ENCODE measurements around the gene RAVER1. TPM values are rescaled to one million over a fixed set of nuclear protein-coding genes. Genes with fewer than 3 reads are reported as not detected.

The RAVER1 gene
- total and polyA plus RNA-seq, 9 of the 15 experiments (the other 6 are each of a cell fraction or from before 2014, with no cell fraction given): 0.06 to 113 (median 7.0) TPM

GRCh38 chr19:10294368-10294697 lies 39.0 kb downstream of the RAVER1 start:
- peak overlapping the region in 1 of 2 experiments; percentile 31; a peak in 1 of 4 replicates for H3K9ac ChIP-seq (ENCODE audit: insufficient read depth in 1 of 2, low read depth in 2 of 2, low read length in 2 of 2)
- 98% methylated on average over 17 of the region's 25 CpGs for WGBS (ENCODE audit: insufficient coverage, low coverage, missing lambda C conversion rate)
- no peak overlapping the region for H3K4me3 ChIP-seq
- peaks cover 40% of the 10 kb centered on the region; the same call in 2 of the 3 replicates for H3K36me3 ChIP-seq (ENCODE audit: control insufficient read depth, insufficient read depth, low read length)
- in situ Hi-C loops (cut with MboI): no loop called here
- H3K79me2 ChIP-seq (ENCODE audit: control insufficient read depth, insufficient read depth, low read length): peaks cover 61% of the 10 kb centered on the region
- H3K27me3 ChIP-seq (ENCODE audit: control insufficient read depth in 2 of 2, insufficient read depth in 2 of 2, low read length in 2 of 2): no peaks in the 10 kb centered on the region
- no TSS peak for BruUV-seq (replicated peaks)
- H3K9me1 ChIP-seq (ENCODE audit: control insufficient read depth, insufficient read depth, low read length): no peaks in the 10 kb centered on the region
- ChIA-PET POLR2A (no interaction called here), CTCF (ENCODE audit: low intra/inter-chr PET ratio) (no interaction called here)
- FAIRE-seq (no peak), ATAC-seq (no peak), DNase-seq (ENCODE audit: extremely low read depth in 1 of 4, low spot score in 3 of 4) (peak in 1 of 4 experiments; percentile 4)
- H2AFZ ChIP-seq (ENCODE audit: low read depth, low read length): no peak overlapping the region
- peaks cover 2% of the 10 kb centered on the region; the same call in 1 of the 2 replicates for H3K9me3 ChIP-seq (replicated peaks; ENCODE audit: control insufficient read depth, insufficient read depth, low read depth, low read length)
- no peak overlapping the region for H3K4me2 ChIP-seq (ENCODE audit: insufficient read depth, low read length)
- H3K27ac ChIP-seq (ENCODE audit: extremely low read depth, low read depth, low read length): no peak overlapping the region; the same call in 2 of the 3 replicates
- intact Hi-C loops (cut with micrococcal nuclease): no loop called here
- no peaks in the 10 kb centered on the region; the same call in 1 of the 2 replicates for H4K20me1 ChIP-seq (replicated peaks; ENCODE audit: control insufficient read depth, insufficient read depth, low read length)
- peaks cover 10 to 73% of the 10 kb centered on the region in 2 experiments; a peak in 4 of 5 replicates for H3K4me1 ChIP-seq (replicated peaks in 1 of 2; ENCODE audit: control insufficient read depth in 2 of 2, insufficient read depth in 2 of 2, low read length in 2 of 2)
- TF ChIP-seq DNMT1 (IDR thresholded peaks at IDR 0.05) (no peak), E2F5 (CRISPR knock-in tag; IDR thresholded peaks at IDR 0.05) (no peak), SRSF3 (IDR thresholded peaks at IDR 0.05; ENCODE audit: insufficient read depth, low read length) (no peak), ZNF609 (CRISPR knock-in tag; IDR thresholded peaks at IDR 0.05; ENCODE audit: borderline replicate concordance) (no peak), ZC3H4 (CRISPR knock-in tag; IDR thresholded peaks at IDR 0.05; ENCODE audit: borderline replicate concordance) (0 out of 2 replicates have a peak, but pooled peaks have one; percentile 39), MTA2 (IDR thresholded peaks at IDR 0.05; ENCODE audit: low read depth) (no peak), ASH1L (IDR thresholded peaks at IDR 0.05; ENCODE audit: borderline replicate concordance, low read depth, partially characterized antibody) (no peak), CAMTA2 (CRISPR knock-in tag; conservative IDR thresholded peaks at IDR 0.05) (no peak), ZNF23 (CRISPR knock-in tag; IDR thresholded peaks at IDR 0.05) (no peak), CREBBP (IDR thresholded peaks at IDR 0.05; ENCODE audit: low read depth, low read length) (no peak), RBM22 (IDR thresholded peaks at IDR 0.05; ENCODE audit: low read depth, low read length, poor library complexity, severe bottlenecking) (peak; percentile 39), ZNF282 (CRISPR knock-in tag; IDR thresholded peaks at IDR 0.05) (no peak), ZNF324 (CRISPR knock-in tag; IDR thresholded peaks at IDR 0.05) (no peak), DACH1 (IDR thresholded peaks at IDR 0.05; ENCODE audit: partially characterized antibody) (no peak), EZH2 (IDR thresholded peaks at IDR 0.05; ENCODE audit: borderline replicate concordance, low read depth, low read length) (no peak), TBP (optimal IDR thresholded peaks at IDR 0.05; ENCODE audit: low read depth, low read length) (no peak), ESRRA (IDR thresholded peaks at IDR 0.05; ENCODE audit: borderline replicate concordance, low read depth) (no peak)
- TF ChIP-seq, protein P1, sequence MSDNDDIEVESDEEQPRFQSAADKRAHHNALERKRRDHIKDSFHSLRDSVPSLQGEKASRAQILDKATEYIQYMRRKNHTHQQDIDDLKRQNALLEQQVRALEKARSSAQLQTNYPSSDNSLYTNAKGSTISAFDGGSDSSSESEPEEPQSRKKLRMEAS (CRISPR knock-in tag; IDR thresholded peaks at IDR 0.05): no peak

Measured in K562 (cell line).